HCT116 (cell line): ENCODE results near the gene COMTD1. TPM values are rescaled to one million over a fixed set of nuclear protein-coding genes. Genes with fewer than 3 reads are reported as not detected.

Experiments
- ATAC-seq: fragments of 200-7000 bp; cut with Tn5 transposase; 2 replicates; pipeline ENCODE4 v1.9.1; 2020; ENCODE audit warnings: mild to moderate bottlenecking, moderate library complexity
- BruUV-seq: library from RNA; stranded (reverse); fragments of 400-500 nt; replicated peaks from 2 replicates; lab custom pipeline; 2021; lab: Mats Ljungman, UMichigan
- CTCF ChIA-PET: fragments of 300-600 bp; sonication (Branson Sonifier 250); formaldehyde crosslinking; loops from one replicate; lab custom pipeline; 2021; ENCODE audit warnings: antibody characterized with exemption; lab: Charles Lee
- POLR2A ChIA-PET: fragments of 300-600, 350-600 bp; sonication (Branson Sonifier 250); formaldehyde crosslinking; loops from one replicate; lab custom pipeline; 2021; ENCODE audit warnings: antibody characterized with exemption; lab: Charles Lee
- RAD21 ChIA-PET, 2 experiments: fragments of 300-600 bp; sonication (Branson Sonifier 250); formaldehyde crosslinking; loops; one replicate each; lab custom pipeline; 2023; ENCODE audit warnings: low total read pairs in 2 of 2; ENCODE audit not compliant: uncharacterized antibody in 2 of 2, unreplicated experiment in 2 of 2, low non-redundant PET in 1 of 2; lab: Charles Lee
- DNase-seq: peaks from one replicate; pipeline ENCODE4 v3.0.0-alpha.2; 2010; ENCODE audit warnings: low read depth, low spot score
- H2AFZ ChIP-seq: fragments of 200-600 bp; shearing (Covaris generic), sonication (generic); 2 replicates; pipeline ENCODE4 v1.6.1; 2017; ENCODE audit warnings: low read depth, mixed run types, mixed read lengths, antibody characterized with exemption, low read length; ENCODE audit not compliant: poor library complexity, severe bottlenecking
- H3K27ac ChIP-seq: 2 replicates; pipeline ENCODE4 v1.5.1; 2012; ENCODE audit warnings: low read depth, low read length
- H3K27me3 ChIP-seq: fragments of 200-600 bp; sonication (generic); 2 replicates; pipeline ENCODE4 v1.6.1; 2016; ENCODE audit warnings: mixed run types, low read length, mixed read lengths; ENCODE audit not compliant: insufficient read depth
- H3K36me3 ChIP-seq, 2 experiments: fragments of 200-500 bp in 1 of 2; fragments of 200-600 bp in 1 of 2; sonication (Bioruptor generic) in 1 of 2; sonication (generic) in 1 of 2; 2 replicates each; pipeline versions ENCODE4 v1.5.1 to v1.6.1; 2014 to 2016; ENCODE audit warnings: low read length in 2 of 2, inconsistent platforms in 1 of 2, mixed read lengths in 1 of 2, mixed run types in 1 of 2; ENCODE audit not compliant: insufficient read depth in 2 of 2, control insufficient read depth in 1 of 2
- H3K4me1 ChIP-seq, 2 experiments: fragments of 200-600 bp in 1 of 2; sonication (generic) in 1 of 2; 2 replicates each; pipeline versions ENCODE4 v1.5.1 to v1.6.1; 2012 to 2017; ENCODE audit warnings: low read length in 2 of 2, inconsistent platforms in 1 of 2, mild to moderate bottlenecking in 1 of 2, mixed read lengths in 1 of 2, mixed run types in 1 of 2, moderate library complexity in 1 of 2; ENCODE audit not compliant: insufficient read depth in 2 of 2, control insufficient read depth in 1 of 2
- H3K4me2 ChIP-seq: fragments of 200-600 bp; sonication (generic); 2 replicates; pipeline ENCODE4 v1.6.1; 2017; ENCODE audit warnings: mixed run types, low read length, mixed read lengths
- H3K4me3 ChIP-seq, 2 experiments: fragments of 200-600 bp in 1 of 2; sonication (generic) in 1 of 2; replicated peaks in 1 of 2; 2 replicates each; pipeline ENCODE4 v1.5.1; 2011 to 2016; ENCODE audit warnings: low read length in 2 of 2, control low read depth in 1 of 2, low read depth in 1 of 2, mild to moderate bottlenecking in 1 of 2, mixed read lengths in 1 of 2, mixed run types in 1 of 2
- H3K79me2 ChIP-seq: fragments of 200-600 bp; sonication (generic); 2 replicates; pipeline ENCODE4 v1.6.1; 2017; ENCODE audit warnings: mild to moderate bottlenecking, mixed run types, low read length, moderate library complexity, mixed read lengths; ENCODE audit not compliant: insufficient read depth
- H3K9ac ChIP-seq: fragments of 200-600 bp; sonication (generic); 2 replicates; pipeline ENCODE4 v1.6.1; 2016; ENCODE audit warnings: low read length, mixed read lengths
- H3K9me2 ChIP-seq: fragments of 200-600 bp; sonication (generic), shearing (Covaris generic); 2 replicates; pipeline ENCODE4 v1.6.1; 2017; ENCODE audit warnings: mixed run types, mild to moderate bottlenecking, moderate library complexity; ENCODE audit not compliant: insufficient read depth
- H3K9me3 ChIP-seq, 2 experiments: fragments of 200-500 bp in 1 of 2; fragments of 200-600 bp in 1 of 2; sonication (Bioruptor generic) in 1 of 2; sonication (generic) in 1 of 2; 2 replicates each; pipeline ENCODE4 v1.6.1; 2014 to 2017; ENCODE audit warnings: low read length in 2 of 2, mixed read lengths in 2 of 2, inconsistent platforms in 1 of 2, low read depth in 1 of 2, mild to moderate bottlenecking in 1 of 2, mixed run types in 1 of 2, moderate library complexity in 1 of 2; ENCODE audit not compliant: control insufficient read depth in 1 of 2, insufficient read depth in 1 of 2
- H4K20me1 ChIP-seq: fragments of 200-600 bp; sonication (generic), shearing (Covaris generic); 2 replicates; pipeline ENCODE4 v1.6.1; 2017; ENCODE audit warnings: mixed run types, mild to moderate bottlenecking, moderate library complexity; ENCODE audit not compliant: insufficient read depth
- ATF3 ChIP-seq: IDR thresholded peaks from 2 replicates; pipeline ENCODE4 v1.6.1; 2012
- ELF1 ChIP-seq: IDR thresholded peaks from 2 replicates; pipeline ENCODE4 v1.6.1; 2012; ENCODE audit warnings: low read depth, borderline replicate concordance
- RAD21 ChIP-seq: IDR thresholded peaks from 2 replicates; pipeline ENCODE4 v1.6.1; 2012; ENCODE audit warnings: low read depth, mild to moderate bottlenecking
- SIN3A ChIP-seq: IDR thresholded peaks from 2 replicates; pipeline ENCODE4 v1.6.1; 2012; ENCODE audit warnings: low read depth
- TCF7L2 ChIP-seq: IDR thresholded peaks from 2 replicates; pipeline ENCODE4 v1.7.0; 2011; ENCODE audit warnings: borderline replicate concordance, inconsistent platforms; ENCODE audit not compliant: insufficient read depth, insufficient read length; ENCODE audit errors: extremely low read depth
- ZFX ChIP-seq: fragments of 450-650 bp; IDR thresholded peaks from 2 replicates; pipeline ENCODE4 v1.6.1; 2017
- intact Hi-C: fragments of 100-400 bp; cut with micrococcal nuclease; formaldehyde crosslinking; loops from 2 replicates; pipeline ENCODE4 v1.10.0; 2022
- total RNA-seq: library from RNA; stranded (reverse); gene quantifications from one replicate; pipeline ENCODE4 v1.2.1, GENCODE V29; 2021; ENCODE audit not compliant: unreplicated experiment

COMTD1 gene
- total RNA-seq, 1 experiment from 2014 or later: 35.1 TPM

DNA sequence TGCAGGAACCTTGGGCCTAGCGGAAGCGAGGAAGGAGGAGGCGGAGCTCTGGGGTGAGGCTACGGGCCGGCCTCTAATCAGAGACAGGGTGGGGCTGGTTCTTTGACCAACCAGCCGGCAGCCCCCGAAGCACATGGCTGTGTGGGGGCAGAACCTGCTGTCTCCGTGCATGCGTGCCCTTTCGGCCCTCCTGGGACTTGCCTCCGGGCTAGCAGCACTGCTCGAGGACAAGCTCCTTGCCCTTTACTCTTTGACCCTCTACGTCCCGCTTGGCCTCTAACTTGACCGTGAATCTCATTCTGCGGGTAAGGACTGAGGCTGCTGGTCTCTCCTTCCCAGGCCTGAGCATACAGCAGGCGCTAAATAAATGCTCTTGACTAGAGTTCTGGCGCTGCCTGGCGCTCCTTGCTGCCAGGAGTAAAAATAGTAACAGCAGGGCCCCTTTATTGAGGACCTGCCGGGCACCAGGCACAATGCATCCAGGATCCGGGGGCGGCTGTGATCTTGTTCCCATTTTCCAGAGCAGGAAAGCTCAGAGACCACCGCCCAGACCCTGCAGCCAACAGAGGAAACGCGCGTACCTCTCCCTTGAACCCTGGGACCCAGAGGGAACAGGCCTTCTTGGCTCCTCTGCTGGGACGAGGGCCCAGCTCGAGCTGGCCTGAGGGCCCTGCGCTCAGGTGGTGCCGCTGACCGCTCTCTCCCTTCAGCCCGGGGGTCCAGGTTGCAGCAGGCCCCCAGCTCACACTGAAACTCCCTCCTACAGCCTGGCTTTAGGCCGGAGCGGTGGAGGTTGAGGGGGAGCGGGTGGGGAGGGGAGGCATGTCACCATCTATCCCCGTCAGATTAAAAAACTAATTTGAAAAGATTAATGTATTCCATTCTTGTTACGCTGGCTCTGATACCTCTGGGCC, 2.7 kb upstream of the COMTD1 start:
- no peaks in the 10 kb centered on the region for H4K20me1 ChIP-seq
- POLR2A ChIA-PET: interaction anchor here (1.2 kb wide), 1 partner anchor 19 kb away, joined by 3 read pairs; no protein-coding TSS in a partner anchor
- CTCF ChIA-PET: interaction anchor here (0.6 kb wide), 1 partner anchor 1112 kb away, joined by 6 read pairs; no protein-coding TSS in a partner anchor
- DNase-seq (no peak), ATAC-seq (no peak)
- peaks cover 0 to 2% of the 10 kb centered on the region in 2 experiments; a peak in 1 of 4 replicates for H3K36me3 ChIP-seq
- H3K27me3 ChIP-seq: no peaks in the 10 kb centered on the region
- RAD21 ChIA-PET: no interaction called here
- TF ChIP-seq SIN3A (no peak), ZFX (no peak), ATF3 (no peak), ELF1 (no peak), TCF7L2 (no peak), RAD21 (no peak)
- no TSS peak for BruUV-seq
- H3K9me2 ChIP-seq: no peaks in the 10 kb centered on the region
- H3K79me2 ChIP-seq: peaks cover 8% of the 10 kb centered on the region; the same call in 1 of the 2 replicates
- no peak overlapping the region for H3K9ac ChIP-seq
- H2AFZ ChIP-seq: no peak overlapping the region
- no peak overlapping the region for H3K4me2 ChIP-seq
- peaks cover 0 to 20% of the 10 kb centered on the region in 2 experiments; a peak in 2 of 4 replicates for H3K4me1 ChIP-seq
- H3K9me3 ChIP-seq: no peaks in the 10 kb centered on the region
- H3K4me3 ChIP-seq: no peak overlapping the region
- intact Hi-C loops: loop anchor here (5.0 kb wide), 2 partner anchors 996 to 1064 kb away; no protein-coding TSS in a partner anchor
- H3K27ac ChIP-seq: no peak overlapping the region
